ENCODE results near the gene POLR2A. TPM values are rescaled to one million over a fixed set of nuclear protein-coding genes. Genes with fewer than 3 reads are reported as not detected.

The POLR2A gene
- total RNA-seq (2016; rRNA removed; fragmentation: Illumina TruSeq; extraction: Trizol) (17.8 and 63.2 TPM in 2 replicates), polyA plus RNA-seq (2011; rRNA removed) (17.2 and 18.3 TPM in 2 replicates), polyA minus RNA-seq (2011; rRNA and poly(A)+ RNA removed; ENCODE audit: low replicate concordance) (200 and 209 TPM in 2 replicates), Bru-seq, nascent RNA (percentile 82 among the genes with signal in this experiment), BruChase-seq, experiment 1, labeled RNA remaining after a 6-hour chase (percentile 89 among the genes with signal in this experiment), BruChase-seq, experiment 2, labeled RNA remaining after a 2-hour chase (percentile 82 among the genes with signal in this experiment)
- 31.8 and 37.1 TPM in 2 replicates for total RNA-seq (2016; cell fraction: cytosol; rRNA removed; fragmentation: Illumina TruSeq; extraction: Trizol; ENCODE audit: low read depth)
- 16.0 and 50.4 TPM in 2 replicates for total RNA-seq (2016; cell fraction: insoluble cytoplasmic fraction; rRNA removed; fragmentation: Illumina TruSeq; extraction: Trizol)
- 16.5 and 17.5 TPM in 2 replicates for total RNA-seq (2016; cell fraction: membrane; rRNA removed; fragmentation: Illumina TruSeq; extraction: Trizol)
- 46.2 and 49.6 TPM in 2 replicates for total RNA-seq (2016; cell fraction: nucleus; rRNA removed; fragmentation: Illumina TruSeq; extraction: Trizol)
- polyA plus RNA-seq (2011; cell fraction: cytosol; rRNA removed): 4.8 and 6.3 TPM in 2 replicates
- polyA plus RNA-seq (2011; cell fraction: nucleus; rRNA removed): 85.5 and 109 TPM in 2 replicates
- 43.9 and 44.8 TPM in 2 replicates for polyA plus RNA-seq (2012)
- 1.2 and 1.6 TPM in 2 replicates for polyA plus RNA-seq (2016; cell fraction: cytosol; fragmentation: Illumina TruSeq; extraction: Trizol; ENCODE audit: low read depth)
- 25.1 and 41.6 TPM in 2 replicates for polyA plus RNA-seq (2016; cell fraction: insoluble cytoplasmic fraction; fragmentation: Illumina TruSeq; extraction: Trizol; ENCODE audit: low read depth)
- polyA plus RNA-seq (2016; cell fraction: membrane; fragmentation: Illumina TruSeq; extraction: Trizol; ENCODE audit: low read depth): 2.8 and 4.1 TPM in 2 replicates
- 62.8 and 68.8 TPM in 2 replicates for polyA plus RNA-seq (2016; cell fraction: nucleus; fragmentation: Illumina TruSeq; extraction: Trizol; ENCODE audit: insufficient read depth, low read depth)
- polyA minus RNA-seq (2011; cell fraction: cytosol; rRNA and poly(A)+ RNA removed): 71.5 and 80.7 TPM in 2 replicates
- polyA minus RNA-seq (2011; cell fraction: nucleus; rRNA and poly(A)+ RNA removed): 159 and 190 TPM in 2 replicates
- long read RNA-seq, experiment 1, partial matches to known transcripts: 2 of 7 reads
- long read RNA-seq, experiment 1, other reads (novel, unspliced or antisense): 5 of 7 reads
- long read RNA-seq, experiment 2, partial matches to known transcripts: 39 of 84 reads
- long read RNA-seq, experiment 2, other reads (novel, unspliced or antisense): 45 of 84 reads

- WGBS (ENCODE audit: low lambda C conversion rate): 2% methylated on average over 52 of the region's 64 CpGs
- Histone ChIP-seq H3K79me2 (ENCODE audit: insufficient read depth, low read length) (peaks cover 47% of the 10 kb centered on the region), H3K4me3 (replicated peaks in 1 of 3; ENCODE audit: insufficient read depth in 1 of 3, low read depth in 2 of 3, low read length in 3 of 3) (peak within 1 kb of the TSS; percentile 75 to 92 (median 90)), H2AFZ (ENCODE audit: low read length) (peak within 1 kb of the TSS; percentile 77), H3K36me3 (replicated peaks in 1 of 2; ENCODE audit: control insufficient read depth in 1 of 2, insufficient read depth in 2 of 2, low read length in 2 of 2) (no peaks in the 10 kb centered on the region; a peak in 1 of 5 replicates), H3K9ac (ENCODE audit: insufficient read depth, low read depth, low read length) (peak within 1 kb of the TSS; percentile 95), H3K9me3 (ENCODE audit: low read length) (no peaks in the 10 kb centered on the region), H3K4me1 (ENCODE audit: insufficient read depth, low read length) (peaks cover 65% of the 10 kb centered on the region), H3K4me2 (ENCODE audit: low read depth, low read length) (peak within 1 kb of the TSS; percentile 99), H4K20me1 (ENCODE audit: insufficient read depth, low read length) (peaks cover 31% of the 10 kb centered on the region), H3K27ac (ENCODE audit: extremely low read length, insufficient read depth, low read length) (peak within 1 kb of the TSS; percentile 100), H3K27me3 (ENCODE audit: control insufficient read depth in 1 of 2, insufficient read depth in 2 of 2, low read length in 2 of 2) (no peaks in the 10 kb centered on the region; a peak in 2 of 5 replicates)
- DNase-seq (ENCODE audit: low spot score): peak; percentile 96
- ATAC-seq: peak; percentile 72
- in situ Hi-C loops (cut with HindIII; ENCODE audit: extremely low pct_ligation_motif_present, low pct_unique_long_range_greater_than_20kb): no loop called here
- ChIA-PET CTCF (ENCODE audit: low intra/inter-chr PET ratio, low total read pairs) (no interaction called here), POLR2A (interaction anchor here (0.8 to 5.5 kb wide), 22 partner anchors 8 to 438 kb away, joined by 3 to 41 read pairs (median 6); partner anchors contain the start of genes ASGR2, ATP1B2, CD68 and CHRNB1)
- no TSS peak for BruUV-seq (replicated peaks)
- intact Hi-C loops (cut with micrococcal nuclease; ENCODE audit: unreplicated experiment): loop anchor here (5.0 kb wide), 3 partner anchors 37 to 127 kb away; partner anchors contain the start of genes CHRNB1, TMEM256 and TMEM95
- peak; percentile 87 for FAIRE-seq
- TF ChIP-seq, protein P1, sequence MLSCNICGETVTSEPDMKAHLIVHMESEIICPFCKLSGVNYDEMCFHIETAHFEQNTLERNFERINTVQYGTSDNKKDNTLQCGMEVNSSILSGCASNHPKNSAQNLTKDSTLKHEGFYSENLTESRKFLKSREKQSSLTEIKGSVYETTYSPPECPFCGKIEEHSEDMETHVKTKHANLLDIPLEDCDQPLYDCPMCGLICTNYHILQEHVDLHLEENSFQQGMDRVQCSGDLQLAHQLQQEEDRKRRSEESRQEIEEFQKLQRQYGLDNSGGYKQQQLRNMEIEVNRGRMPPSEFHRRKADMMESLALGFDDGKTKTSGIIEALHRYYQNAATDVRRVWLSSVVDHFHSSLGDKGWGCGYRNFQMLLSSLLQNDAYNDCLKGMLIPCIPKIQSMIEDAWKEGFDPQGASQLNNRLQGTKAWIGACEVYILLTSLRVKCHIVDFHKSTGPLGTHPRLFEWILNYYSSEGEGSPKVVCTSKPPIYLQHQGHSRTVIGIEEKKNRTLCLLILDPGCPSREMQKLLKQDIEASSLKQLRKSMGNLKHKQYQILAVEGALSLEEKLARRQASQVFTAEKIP (CRISPR knock-in tag; IDR thresholded peaks at IDR 0.05; ENCODE audit: borderline replicate concordance): no peak
- TF ChIP-seq FOSL2 (CRISPR knock-in tag; IDR thresholded peaks at IDR 0.05) (peak; percentile 33; the same call in 1 of the 2 replicates), BRCA1 (CRISPR knock-in tag; IDR thresholded peaks at IDR 0.05) (peak; percentile 96), MED1 (CRISPR knock-in tag; IDR thresholded peaks at IDR 0.05) (peak; percentile 67), ELF4 (CRISPR knock-in tag; IDR thresholded peaks at IDR 0.05; ENCODE audit: borderline replicate concordance) (no peak; the same call in 1 of the 2 replicates), YY1 (IDR thresholded peaks at IDR 0.05; ENCODE audit: insufficient read depth, insufficient replicate concordance, low read depth, low read length) (peak; percentile 84)
- TF ChIP-seq, protein P2, sequence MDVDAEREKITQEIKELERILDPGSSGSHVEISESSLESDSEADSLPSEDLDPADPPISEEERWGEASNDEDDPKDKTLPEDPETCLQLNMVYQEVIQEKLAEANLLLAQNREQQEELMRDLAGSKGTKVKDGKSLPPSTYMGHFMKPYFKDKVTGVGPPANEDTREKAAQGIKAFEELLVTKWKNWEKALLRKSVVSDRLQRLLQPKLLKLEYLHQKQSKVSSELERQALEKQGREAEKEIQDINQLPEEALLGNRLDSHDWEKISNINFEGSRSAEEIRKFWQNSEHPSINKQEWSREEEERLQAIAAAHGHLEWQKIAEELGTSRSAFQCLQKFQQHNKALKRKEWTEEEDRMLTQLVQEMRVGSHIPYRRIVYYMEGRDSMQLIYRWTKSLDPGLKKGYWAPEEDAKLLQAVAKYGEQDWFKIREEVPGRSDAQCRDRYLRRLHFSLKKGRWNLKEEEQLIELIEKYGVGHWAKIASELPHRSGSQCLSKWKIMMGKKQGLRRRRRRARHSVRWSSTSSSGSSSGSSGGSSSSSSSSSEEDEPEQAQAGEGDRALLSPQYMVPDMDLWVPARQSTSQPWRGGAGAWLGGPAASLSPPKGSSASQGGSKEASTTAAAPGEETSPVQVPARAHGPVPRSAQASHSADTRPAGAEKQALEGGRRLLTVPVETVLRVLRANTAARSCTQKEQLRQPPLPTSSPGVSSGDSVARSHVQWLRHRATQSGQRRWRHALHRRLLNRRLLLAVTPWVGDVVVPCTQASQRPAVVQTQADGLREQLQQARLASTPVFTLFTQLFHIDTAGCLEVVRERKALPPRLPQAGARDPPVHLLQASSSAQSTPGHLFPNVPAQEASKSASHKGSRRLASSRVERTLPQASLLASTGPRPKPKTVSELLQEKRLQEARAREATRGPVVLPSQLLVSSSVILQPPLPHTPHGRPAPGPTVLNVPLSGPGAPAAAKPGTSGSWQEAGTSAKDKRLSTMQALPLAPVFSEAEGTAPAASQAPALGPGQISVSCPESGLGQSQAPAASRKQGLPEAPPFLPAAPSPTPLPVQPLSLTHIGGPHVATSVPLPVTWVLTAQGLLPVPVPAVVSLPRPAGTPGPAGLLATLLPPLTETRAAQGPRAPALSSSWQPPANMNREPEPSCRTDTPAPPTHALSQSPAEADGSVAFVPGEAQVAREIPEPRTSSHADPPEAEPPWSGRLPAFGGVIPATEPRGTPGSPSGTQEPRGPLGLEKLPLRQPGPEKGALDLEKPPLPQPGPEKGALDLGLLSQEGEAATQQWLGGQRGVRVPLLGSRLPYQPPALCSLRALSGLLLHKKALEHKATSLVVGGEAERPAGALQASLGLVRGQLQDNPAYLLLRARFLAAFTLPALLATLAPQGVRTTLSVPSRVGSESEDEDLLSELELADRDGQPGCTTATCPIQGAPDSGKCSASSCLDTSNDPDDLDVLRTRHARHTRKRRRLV (CRISPR knock-in tag; IDR thresholded peaks at IDR 0.05): peak; percentile 33; the same call in 1 of the 2 replicates
Measured at GRCh38 chr17:7484067-7484918, at the start of gene POLR2A. Gene POLR2A (plus strand): TSS chr17:7484366.

Measured in HepG2 (cell line).